ENCODE data around the gene FGFRL1. TPM values are rescaled to one million over a fixed set of nuclear protein-coding genes. Genes with fewer than 3 reads are reported as not detected.

Gene FGFRL1
- total and polyA plus RNA-seq, 10 donors, result 1.4 to 20.6 (median 9.5) TPM

GRCh38 chr4:988726-989721 is 22.4 kb upstream of the FGFRL1 start:
- Histone ChIP-seq H3K4me1 (peaks cover 24 to 71% (median 55%) of the 10 kb centered on the region in 6 donors), H3K9me3 (no peaks in the 10 kb centered on the region), H3K27ac (no peak overlapping the region), H3K36me3 (peaks cover 0 to 33% (median 16%) of the 10 kb centered on the region in 6 donors), H3K4me3 (no peak overlapping the region), H3K27me3 (replicated peaks in 1 of 7) (no peaks in the 10 kb centered on the region)
- DNase-seq, result no peak
- TF ChIP-seq CTCF (IDR thresholded peaks at IDR 0.05 in 8 of 11, conservative IDR thresholded peaks at IDR 0.05 in 3 of 11) (no peak), POLR2A (IDR thresholded peaks at IDR 0.05) (no peak), POLR2AphosphoS5 (IDR thresholded peaks at IDR 0.05) (no peak)
- intact Hi-C loops (cut with DNase I; ENCODE audit: low total_unique reads), result loop anchor here (10.0 kb wide), 1 partner anchor 224 kb away; no protein-coding TSS in a partner anchor
- 91 to 94% (median 94%) methylated on average over 21 to 69 of the region's 69 CpGs for WGBS, 5 donors

GRCh38 chr4:989722-990471 is 21.5 kb upstream of the FGFRL1 start:
- intact Hi-C loops (cut with DNase I; ENCODE audit: low total_unique reads), result loop anchor here (10.0 kb wide), 1 partner anchor 225 kb away; no protein-coding TSS in a partner anchor
- no peaks in the 10 kb centered on the region for H3K27me3 ChIP-seq (replicated peaks in 1 of 7)
- H3K4me3 ChIP-seq, result no peak overlapping the region
- no peaks in the 10 kb centered on the region for H3K9me3 ChIP-seq
- TF ChIP-seq POLR2AphosphoS5 (IDR thresholded peaks at IDR 0.05) (no peak), CTCF (IDR thresholded peaks at IDR 0.05 in 8 of 11, conservative IDR thresholded peaks at IDR 0.05 in 3 of 11) (no peak), POLR2A (IDR thresholded peaks at IDR 0.05) (no peak)
- WGBS, 5 donors, result 95 to 97% (median 96%) methylated on average over 23 to 58 of the region's 58 CpGs
- no peak overlapping the region for H3K27ac ChIP-seq
- peaks cover 24 to 65% (median 50%) of the 10 kb centered on the region in 6 donors for H3K4me1 ChIP-seq
- H3K36me3 ChIP-seq, result peaks cover 0 to 33% (median 16%) of the 10 kb centered on the region in 6 donors
- DNase-seq, result no peak

GRCh38 chr4:990746-991367 is 20.6 kb upstream of the FGFRL1 start:
- intact Hi-C loops (cut with DNase I; ENCODE audit: low total_unique reads), result no loop called here
- Histone ChIP-seq H3K36me3 (peaks cover 0 to 33% (median 16%) of the 10 kb centered on the region in 6 donors), H3K4me3 (no peak overlapping the region), H3K9me3 (no peaks in the 10 kb centered on the region), H3K4me1 (peaks cover 16 to 55% (median 41%) of the 10 kb centered on the region in 6 donors), H3K27ac (no peak overlapping the region), H3K27me3 (replicated peaks in 1 of 7) (peaks cover 0 to 3% (median 0%) of the 10 kb centered on the region in 7 donors)
- TF ChIP-seq CTCF (IDR thresholded peaks at IDR 0.05 in 8 of 11, conservative IDR thresholded peaks at IDR 0.05 in 3 of 11) (no peak), POLR2AphosphoS5 (IDR thresholded peaks at IDR 0.05) (no peak), POLR2A (IDR thresholded peaks at IDR 0.05) (no peak)
- 91 to 99% (median 95%) methylated on average over 21 to 26 of the region's 26 CpGs for WGBS, 5 donors
- no peak for DNase-seq

Measured in spleen (tissue), 11 donors.